Skin epidermis (tissue), 12 donors: ENCODE results near the gene MACF1.
A peak's percentile ranks its signal among the peaks of the same experiment; 100 is the strongest.
"Not testable (repeated sequence)": the region's sequence is repeated elsewhere in the genome, so short reads cannot be mapped to it uniquely, and the experiment has no call there.

ENCODE experiments used
- H3K27ac ChIP-seq, 21 experiments: fragments of 200-600 bp; sonication (generic) in 11 of 21; one replicate each; pipeline ENCODE4 v1.5.0; 2020; ENCODE audit warnings: mild to moderate bottlenecking in 3 of 21, inconsistent platforms in 2 of 21, moderate library complexity in 2 of 21
- H3K4me3 ChIP-seq, 7 experiments: fragments of 200-600 bp; sonication (generic) in 2 of 7; one replicate each; pipeline ENCODE4 v1.5.0; 2020; ENCODE audit warnings: inconsistent platforms in 2 of 7, mild to moderate bottlenecking in 2 of 7, moderate library complexity in 1 of 7

Gene MACF1, protein sequence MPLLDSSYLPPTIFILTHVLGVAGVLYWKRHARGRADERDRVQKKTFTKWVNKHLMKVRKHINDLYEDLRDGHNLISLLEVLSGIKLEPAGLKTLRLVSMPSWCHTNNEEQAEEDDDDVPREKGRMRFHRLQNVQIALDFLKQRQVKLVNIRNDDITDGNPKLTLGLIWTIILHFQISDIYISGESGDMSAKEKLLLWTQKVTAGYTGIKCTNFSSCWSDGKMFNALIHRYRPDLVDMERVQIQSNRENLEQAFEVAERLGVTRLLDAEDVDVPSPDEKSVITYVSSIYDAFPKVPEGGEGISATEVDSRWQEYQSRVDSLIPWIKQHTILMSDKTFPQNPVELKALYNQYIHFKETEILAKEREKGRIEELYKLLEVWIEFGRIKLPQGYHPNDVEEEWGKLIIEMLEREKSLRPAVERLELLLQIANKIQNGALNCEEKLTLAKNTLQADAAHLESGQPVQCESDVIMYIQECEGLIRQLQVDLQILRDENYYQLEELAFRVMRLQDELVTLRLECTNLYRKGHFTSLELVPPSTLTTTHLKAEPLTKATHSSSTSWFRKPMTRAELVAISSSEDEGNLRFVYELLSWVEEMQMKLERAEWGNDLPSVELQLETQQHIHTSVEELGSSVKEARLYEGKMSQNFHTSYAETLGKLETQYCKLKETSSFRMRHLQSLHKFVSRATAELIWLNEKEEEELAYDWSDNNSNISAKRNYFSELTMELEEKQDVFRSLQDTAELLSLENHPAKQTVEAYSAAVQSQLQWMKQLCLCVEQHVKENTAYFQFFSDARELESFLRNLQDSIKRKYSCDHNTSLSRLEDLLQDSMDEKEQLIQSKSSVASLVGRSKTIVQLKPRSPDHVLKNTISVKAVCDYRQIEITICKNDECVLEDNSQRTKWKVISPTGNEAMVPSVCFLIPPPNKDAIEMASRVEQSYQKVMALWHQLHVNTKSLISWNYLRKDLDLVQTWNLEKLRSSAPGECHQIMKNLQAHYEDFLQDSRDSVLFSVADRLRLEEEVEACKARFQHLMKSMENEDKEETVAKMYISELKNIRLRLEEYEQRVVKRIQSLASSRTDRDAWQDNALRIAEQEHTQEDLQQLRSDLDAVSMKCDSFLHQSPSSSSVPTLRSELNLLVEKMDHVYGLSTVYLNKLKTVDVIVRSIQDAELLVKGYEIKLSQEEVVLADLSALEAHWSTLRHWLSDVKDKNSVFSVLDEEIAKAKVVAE (N-terminal part only)

DNA sequence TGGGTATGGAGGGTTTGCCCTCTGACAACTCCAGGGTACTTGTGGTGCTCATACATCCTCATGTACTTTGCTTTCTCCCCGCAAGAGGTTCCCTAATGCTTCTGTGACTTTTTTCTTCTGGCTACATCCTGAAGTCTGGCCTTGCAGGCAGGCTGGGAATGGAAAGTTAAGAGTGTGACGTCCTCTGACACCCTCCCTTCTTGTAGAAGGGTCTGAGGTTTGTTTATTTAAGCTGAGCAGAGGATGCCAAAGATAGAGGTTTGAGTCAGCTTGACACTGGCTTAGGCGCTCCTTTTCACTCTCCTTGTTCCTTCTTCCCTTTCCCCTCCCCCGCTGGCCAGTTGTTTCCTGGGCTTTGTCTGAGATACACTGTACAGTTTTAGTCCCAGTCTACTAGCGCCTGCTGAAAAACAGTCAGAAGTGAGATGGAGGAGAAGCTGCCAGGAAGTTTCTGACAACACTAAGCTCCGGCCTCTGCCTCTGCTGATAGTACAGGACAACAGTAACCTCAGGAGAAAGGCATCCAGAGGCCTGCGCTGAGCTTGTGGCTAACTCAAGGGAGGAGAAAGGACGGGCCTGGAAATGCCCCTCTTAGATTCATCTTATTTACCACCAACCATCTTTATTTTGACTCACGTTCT lies at the start of gene MACF1:
Gene MACF1 (plus strand): TSS at position 255 of the 641 bp plus-strand sequence. CDS start 328 bp downstream, at position 583.
- Histone ChIP-seq H3K27ac (peak within 1 kb of the TSS in 20 of 21 experiments; percentile 68 to 94 (median 84)), H3K4me3 (peak within 1 kb of the TSS; percentile 10 to 38 (median 19))

DNA sequence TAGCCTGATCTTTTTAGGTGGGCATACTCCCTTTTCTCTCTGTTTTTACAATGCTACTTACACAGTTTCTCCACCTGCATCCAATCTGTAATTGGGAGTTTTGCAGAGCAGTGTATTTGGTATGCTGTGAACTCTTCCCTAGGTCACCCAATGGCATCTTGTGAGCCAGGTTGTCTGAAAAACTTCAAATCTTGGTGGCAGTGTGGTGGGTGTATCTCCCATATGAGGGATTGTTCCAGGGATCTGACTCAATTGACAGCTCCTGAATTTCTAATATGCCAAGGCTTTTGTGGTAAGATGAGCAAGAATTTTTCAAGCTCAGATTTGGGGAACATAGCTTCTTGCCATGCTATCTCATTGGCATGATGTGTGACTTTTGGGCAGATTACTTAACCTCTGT lies 47.2 kb upstream of the MACF1 start:
- Histone ChIP-seq H3K4me3 (no peak overlapping the region), H3K27ac (no peak overlapping the region)

DNA sequence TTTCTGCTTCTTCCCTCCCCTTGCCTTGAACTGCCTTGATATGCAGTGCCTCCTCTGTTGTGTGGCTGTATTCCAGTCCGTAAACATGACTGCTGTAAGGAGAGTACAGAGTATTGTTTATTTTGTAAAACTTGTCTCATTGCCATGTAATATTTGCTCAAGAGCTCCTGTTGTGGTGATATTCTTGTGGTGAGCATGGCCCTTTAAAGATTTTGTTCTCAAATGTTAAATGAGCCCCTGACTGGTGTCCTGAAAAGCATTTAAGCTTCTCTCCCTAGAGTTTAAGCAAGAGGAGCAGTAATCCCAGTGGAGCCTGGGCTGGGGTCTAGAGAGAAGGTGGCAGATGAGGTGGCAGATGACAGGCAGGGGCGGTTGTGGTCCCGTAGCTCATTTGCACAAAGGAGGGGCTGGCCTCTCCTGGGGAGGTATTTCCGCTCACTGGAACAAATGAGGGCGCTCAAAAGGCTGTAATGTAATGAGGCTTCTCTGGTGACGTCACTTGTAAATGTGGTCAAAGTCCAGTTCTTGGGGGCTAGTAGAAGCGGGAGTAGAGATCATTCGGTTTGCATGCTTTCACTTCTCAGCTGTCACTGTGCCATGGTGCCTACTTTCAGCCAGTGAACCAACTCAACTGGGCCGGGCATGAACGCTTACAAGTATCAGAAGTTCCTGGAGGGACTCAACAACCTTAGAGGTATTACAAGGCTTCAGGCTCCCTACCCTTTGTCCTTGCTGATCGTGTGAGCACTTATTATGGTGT lies 46.0 kb upstream of the MACF1 start:
- no peak overlapping the region for H3K4me3 ChIP-seq
- peak overlapping the region in 17 of 21 experiments; percentile 1 to 82 (median 47) for H3K27ac ChIP-seq

DNA sequence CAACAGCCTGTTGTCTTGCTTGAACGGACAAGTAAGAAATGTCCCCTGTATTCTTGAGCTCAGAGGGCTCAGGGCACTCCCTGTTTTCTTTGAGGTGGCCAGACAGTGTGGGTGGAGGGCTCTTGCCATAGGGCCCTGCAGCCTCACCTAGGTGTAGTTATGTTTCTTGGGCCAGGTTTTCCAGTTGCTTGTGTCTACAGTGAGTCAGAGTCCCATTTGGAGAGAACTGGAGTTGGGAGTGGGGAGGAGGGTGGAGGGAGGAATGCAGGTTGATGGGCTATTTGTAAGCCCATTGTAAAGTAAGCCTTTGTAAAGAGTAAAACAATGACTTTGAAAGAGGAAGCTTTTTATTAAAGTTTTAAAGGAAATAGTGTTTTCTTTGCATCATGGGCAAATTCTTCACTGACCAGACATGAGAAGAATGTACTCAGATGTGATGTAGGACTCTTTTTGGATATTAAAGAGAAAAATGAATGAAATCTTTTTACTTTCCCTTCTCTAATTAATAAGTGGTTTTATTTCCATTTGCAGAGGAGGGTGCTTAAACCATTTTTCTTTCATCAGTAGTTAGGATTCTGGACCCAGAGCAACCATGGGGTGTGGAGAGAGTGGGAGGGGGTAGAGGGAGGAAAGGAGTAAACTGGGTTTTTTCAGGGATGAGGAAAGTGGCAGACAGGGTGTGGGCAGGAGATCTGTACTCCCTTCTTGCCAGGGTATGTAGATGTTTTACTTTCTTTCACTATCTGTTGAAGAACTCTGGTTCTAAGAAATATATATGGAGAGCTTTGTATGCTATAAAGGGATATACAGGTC lies 45.1 kb upstream of the MACF1 start:
- no peak overlapping the region for H3K4me3 ChIP-seq
- peak overlapping the region in 16 of 21 experiments; percentile 1 to 82 (median 49) for H3K27ac ChIP-seq

DNA sequence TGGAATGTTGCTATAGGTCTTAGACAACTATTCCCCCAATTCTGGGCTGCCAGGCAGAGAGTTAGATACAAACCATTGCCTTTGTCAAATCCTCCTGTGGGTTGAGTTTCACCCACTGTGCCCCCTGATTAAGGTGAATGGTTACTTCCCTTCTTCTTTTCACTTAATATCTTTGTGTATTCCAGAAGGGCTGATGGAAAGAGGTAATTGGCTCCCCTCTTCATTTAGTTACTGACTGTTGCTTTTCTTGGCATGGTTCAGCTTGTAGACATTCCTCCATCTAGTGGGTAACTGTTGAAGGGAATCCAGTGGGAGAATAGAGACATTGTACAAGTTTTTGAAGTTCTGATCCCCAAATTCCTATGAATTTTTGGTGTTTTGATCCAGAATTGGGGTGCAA lies 43.8 kb upstream of the MACF1 start:
- Histone ChIP-seq H3K27ac (peak overlapping the region in 1 of 21 experiments; percentile 82), H3K4me3 (no peak overlapping the region)

DNA sequence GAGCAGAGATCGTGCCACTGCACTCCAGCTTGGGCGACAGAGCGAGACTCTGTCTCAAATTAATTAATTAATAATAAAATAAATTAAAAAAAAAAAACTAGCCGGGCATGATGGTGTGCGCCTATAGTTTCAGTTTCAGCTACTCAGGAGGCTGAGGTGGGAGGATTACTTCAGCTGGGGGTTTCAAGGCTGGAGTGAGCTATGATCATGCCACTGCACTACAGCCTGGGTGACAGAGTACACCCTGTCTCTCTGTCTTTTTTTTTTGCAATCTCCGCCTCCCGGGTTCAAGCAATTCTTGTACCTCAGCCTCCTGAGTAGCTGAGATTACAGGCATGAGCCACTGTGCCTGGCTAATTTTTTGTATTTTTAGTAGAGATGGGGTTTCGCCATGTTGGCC lies 42.7 kb upstream of the MACF1 start:
- not testable (repeated sequence) for H3K4me3 ChIP-seq, H3K27ac ChIP-seq

DNA sequence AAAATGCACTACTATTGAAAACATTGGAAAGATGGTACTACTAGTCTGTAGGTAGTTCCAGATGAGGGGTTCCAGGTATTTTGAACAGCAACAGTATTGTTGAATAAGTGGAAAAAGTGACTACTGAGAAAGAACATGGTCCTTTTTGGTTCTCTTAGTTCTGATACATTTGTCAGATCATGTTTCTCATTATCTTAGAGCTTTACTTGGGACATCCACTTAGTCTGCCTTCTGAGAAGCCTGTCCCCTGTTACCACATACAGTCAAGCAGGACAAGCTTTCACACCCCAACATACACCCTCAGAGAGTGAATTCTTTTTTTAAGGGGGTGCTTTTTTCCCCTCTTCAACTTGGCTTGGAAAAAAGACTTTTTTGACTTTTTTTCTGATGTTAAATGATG lies 41.0 kb upstream of the MACF1 start:
- Histone ChIP-seq H3K4me3 (no peak overlapping the region), H3K27ac (no peak overlapping the region)

DNA sequence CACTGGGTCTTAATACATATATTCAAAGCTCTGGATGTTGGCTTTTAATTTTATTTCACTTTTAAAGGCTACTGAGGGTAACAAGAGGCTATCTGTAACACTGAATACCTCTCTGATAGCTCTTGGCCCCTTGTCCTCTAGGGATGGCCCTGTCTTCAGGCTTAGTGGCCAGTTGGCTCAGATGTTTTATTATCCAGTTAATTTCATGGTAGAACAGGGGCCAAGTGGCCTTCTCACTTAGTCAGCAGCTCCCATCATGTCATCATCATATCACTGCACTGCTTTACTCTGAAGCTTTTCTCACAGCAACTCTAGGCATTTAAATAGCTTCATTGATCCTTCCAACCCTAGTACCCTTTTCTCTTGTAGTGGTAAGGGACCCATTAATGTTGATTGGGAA lies 40.2 kb upstream of the MACF1 start:
- Histone ChIP-seq H3K27ac (no peak overlapping the region), H3K4me3 (no peak overlapping the region)

DNA sequence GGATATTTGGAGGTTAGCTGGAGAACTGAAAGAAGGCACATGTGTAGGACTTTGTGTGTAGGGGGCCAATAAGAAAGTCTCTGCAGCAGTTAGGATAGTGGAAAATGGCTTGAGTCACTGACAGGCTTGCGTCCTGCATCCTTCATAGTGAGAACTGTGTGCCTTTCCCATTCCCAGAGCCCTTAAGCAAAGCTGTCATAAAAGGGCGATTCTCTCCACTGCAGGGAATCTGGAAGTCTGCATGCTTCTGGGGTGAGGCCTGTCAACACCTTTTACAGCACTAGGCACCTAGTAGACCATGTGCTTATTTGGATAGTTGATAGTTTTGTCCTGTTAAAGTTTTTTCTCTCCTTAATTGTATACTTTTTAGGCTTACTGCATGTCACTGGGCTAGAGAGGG lies 39.4 kb upstream of the MACF1 start:
- H3K27ac ChIP-seq: peak overlapping the region in 2 of 21 experiments; percentile 16 to 33
- H3K4me3 ChIP-seq: no peak overlapping the region

DNA sequence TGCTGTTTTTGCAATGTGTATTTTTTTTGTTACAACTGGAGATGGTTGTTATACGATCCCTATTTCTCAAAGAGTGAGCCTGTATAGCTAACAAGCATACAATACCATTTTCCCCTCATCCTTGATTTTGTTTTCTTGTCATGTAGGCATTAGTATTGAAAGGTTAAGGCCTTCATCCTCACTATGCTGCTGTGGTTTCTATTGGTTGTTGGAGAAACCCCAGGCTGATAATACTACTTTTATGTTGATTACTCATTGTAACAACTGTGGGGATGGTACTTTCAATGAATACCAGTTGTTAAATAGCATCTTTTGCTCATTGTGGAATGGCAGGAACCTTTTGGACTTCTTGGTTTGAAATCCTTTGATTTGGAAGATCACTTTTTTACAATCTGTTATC lies 39.0 kb upstream of the MACF1 start:
- Histone ChIP-seq H3K4me3 (no peak overlapping the region), H3K27ac (peak overlapping the region in 1 of 21 experiments; percentile 33)

DNA sequence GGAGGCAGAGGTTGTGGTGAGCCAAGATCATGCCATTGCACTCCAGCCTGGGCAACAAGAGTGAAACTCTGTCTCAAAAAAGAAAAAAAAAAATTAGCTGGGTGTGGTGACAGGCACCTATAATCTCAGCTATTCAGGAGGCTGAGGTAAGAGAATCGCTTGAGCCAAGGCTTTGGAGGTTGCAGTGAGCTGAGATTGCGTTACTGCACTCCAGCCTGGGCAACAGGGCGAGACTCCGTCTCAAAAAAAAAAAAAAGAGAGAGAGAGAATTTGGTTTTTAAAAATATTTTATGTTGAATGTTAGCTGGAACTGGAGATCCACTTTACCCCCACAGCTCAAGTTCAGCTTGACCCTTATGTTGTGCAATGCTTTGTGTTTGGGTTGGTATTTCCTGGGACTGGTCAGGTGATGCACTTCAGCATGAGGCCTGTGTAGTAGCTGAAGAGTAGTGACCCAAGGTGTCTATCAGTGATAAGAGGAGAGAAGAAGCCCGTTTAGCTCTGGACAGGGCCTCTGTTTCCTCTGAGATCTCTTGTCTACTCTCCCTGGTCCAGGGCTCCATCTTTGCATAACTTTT lies 36.8 kb upstream of the MACF1 start:
- no peak overlapping the region for H3K27ac ChIP-seq
- H3K4me3 ChIP-seq: no peak overlapping the region

DNA sequence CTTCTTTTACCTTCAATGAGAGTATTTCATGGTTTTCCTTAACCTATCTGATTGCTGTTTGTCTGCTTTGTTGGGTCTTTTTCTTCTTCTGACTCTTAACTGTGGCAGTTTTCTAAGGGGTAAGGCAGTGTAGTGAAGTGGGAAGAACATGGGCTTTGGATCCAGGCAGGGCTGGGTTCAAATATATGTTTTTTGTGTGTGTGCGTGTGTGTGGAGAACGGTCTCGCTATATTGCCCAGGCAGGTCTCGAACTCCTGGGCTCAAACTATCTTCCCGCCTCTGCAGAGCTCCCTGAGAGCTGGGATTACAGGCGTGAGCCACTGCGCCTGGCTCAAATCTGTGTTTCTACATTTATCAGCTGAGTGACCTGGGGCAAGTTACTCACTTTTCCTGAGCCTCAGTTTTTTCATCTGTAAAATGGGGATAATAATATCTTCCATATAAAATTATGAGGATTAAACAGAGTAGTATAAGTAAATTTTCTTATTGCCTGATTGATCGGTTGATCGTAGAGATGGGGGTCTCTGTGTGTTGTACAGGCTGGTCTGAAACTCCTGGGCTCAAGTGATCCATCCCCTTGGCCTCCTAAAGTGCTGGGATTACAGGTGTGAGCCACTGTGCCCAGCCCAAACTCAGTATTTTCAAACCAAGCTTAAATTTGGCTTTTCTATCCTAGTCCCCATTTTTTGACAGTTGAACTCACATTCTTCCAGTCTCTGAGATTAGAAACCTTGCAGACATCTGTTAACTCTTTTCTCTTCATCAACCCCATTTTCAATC lies 36.0 kb upstream of the MACF1 start:
- no peak overlapping the region for H3K27ac ChIP-seq
- H3K4me3 ChIP-seq: no peak overlapping the region

DNA sequence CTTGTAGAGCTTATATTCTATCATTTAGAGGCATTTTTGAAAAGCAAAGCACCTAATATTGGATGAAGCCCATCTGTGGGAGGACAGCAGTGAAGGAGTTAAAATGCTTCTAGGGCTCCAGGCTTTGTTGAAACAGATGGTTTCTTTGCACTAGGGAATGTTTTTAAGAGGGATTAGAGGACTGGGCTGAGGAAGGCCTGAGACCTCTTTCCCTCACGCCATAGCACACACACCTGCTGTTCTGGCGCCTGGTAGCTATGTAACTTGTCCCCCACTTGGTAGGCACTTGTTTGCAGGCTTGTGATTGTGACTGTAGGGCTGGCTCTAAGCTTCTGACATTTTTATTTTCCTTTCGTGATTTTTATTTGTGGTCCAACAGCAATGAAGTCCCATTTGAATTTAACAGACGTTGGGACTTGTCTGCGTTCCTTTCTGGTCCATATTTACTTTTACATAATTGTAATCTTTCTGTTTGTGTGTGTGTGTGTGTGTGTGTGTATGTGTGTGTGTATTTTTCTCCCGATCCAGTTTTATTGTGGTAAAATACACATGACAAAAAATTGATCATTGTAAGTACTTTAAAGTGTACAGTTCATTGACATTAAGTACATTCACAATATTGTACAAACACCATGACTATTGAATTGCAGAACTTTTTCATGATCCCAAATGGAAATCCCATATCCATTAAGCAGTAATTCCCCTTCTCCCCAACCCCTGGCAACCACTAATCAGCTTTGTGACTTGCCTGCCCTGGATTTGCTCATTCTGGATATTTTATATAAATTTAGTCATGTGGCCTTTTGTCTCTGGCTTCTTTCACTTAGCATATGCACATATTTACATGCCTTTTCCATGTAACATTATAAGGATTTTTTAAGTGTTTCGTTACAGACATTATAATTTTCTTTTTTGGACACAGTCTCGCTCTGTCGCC lies 33.5 kb upstream of the MACF1 start:
- Histone ChIP-seq H3K4me3 (no peak overlapping the region), H3K27ac (no peak overlapping the region)

DNA sequence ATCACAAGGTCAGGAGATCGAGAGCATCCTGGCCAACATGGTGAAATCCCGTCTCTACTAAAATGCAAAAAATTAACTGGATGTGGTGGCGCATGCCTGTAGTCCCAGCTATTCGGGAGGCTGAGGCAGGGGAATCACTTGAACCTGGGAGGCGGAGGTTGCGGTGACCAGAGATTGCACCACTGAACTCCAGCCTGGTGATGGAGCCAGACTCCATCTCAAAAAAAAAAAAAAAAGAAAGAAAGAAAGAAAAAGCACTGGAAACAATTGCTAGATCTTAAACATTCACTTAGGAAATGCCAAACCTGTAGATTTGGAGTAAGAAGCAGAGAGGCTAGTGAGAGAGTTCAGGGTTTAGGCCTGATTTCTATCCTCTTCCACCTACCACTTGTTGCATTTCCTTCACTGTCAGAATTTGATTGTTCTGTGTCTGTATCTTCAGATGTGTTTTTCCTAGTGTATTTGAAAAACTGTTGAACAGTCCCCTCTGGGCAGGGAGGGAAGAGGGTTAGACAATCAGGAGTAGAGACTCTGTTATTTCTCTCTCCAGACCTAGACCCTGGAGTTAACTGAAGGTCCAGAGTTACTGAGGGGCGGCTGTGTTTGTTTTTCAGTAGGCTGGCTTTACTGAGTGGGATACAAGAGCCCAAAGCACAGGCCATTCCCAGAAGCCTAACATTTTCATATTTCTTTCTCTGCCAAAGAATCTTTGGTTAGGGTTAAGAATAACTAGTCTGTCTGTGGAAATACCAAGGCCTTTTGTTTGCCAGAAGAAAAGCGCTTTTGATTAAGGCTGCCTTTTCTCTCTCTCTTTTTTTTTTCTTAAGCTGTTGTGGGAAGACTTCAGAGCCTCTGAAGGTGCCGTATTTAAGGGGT lies 31.1 kb upstream of the MACF1 start:
- peak overlapping the region in 18 of 21 experiments; percentile 0 to 81 (median 52) for H3K27ac ChIP-seq
- no peak overlapping the region for H3K4me3 ChIP-seq

DNA sequence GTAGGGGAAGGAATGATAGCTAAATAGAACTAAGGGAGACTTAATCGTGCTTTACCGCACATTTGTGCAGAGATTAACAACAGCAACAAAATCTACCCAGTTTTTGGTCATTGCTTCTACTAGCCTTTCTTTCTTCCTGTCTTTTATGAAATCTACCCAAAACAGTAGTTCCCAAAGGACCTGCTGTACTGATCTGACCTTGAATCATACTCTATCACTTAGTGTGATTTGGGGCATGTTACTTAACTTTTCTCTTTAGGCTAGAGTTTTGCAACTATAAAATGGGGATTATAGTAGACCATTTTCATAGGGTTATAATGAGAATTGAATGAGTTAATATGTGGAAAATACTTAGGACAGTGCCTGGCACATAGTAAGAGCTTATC lies 30.5 kb upstream of the MACF1 start:
- H3K4me3 ChIP-seq: no peak overlapping the region
- H3K27ac ChIP-seq: peak overlapping the region in 17 of 21 experiments; percentile 1 to 81 (median 55)
